Effector memory CD8-positive, alpha-beta T cell (primary cell): ENCODE data around the gene PALM2AKAP2.

ENCODE experiments used
- ATAC-seq: fragments of 150-1000 bp; cut with Tn5 transposase; replicated peaks from 2 replicates; pipeline ENCODE4 v1.10.0; 2021; ENCODE audit warnings: mild to moderate bottlenecking, moderate library complexity
- DNase-seq, 3 experiments: peaks; one replicate each; pipeline ENCODE4 v3.0.0; 2021
- H3K27ac Mint-ChIP-seq, 2 donors: one replicate each; pipeline ENCODE4 v1.8.0; 2022; ENCODE audit warnings: mild to moderate bottlenecking in 2 of 2, mixed read lengths in 2 of 2, moderate library complexity in 2 of 2
- H3K27me3 Mint-ChIP-seq, 2 donors: one replicate each; pipeline ENCODE4 v1.8.0; 2022; ENCODE audit warnings: mixed read lengths in 2 of 2
- H3K36me3 Mint-ChIP-seq: one replicate; pipeline ENCODE4 v1.8.0; 2022; ENCODE audit warnings: mild to moderate bottlenecking, moderate library complexity, mixed read lengths; ENCODE audit not compliant: insufficient read depth
- H3K4me1 Mint-ChIP-seq, 2 donors: one replicate each; pipeline ENCODE4 v1.8.0; 2022; ENCODE audit warnings: low read depth in 2 of 2, mixed read lengths in 2 of 2
- H3K4me3 Mint-ChIP-seq, 2 donors: one replicate each; pipeline ENCODE4 v1.8.0; 2022; ENCODE audit warnings: mild to moderate bottlenecking in 2 of 2, mixed read lengths in 2 of 2, moderate library complexity in 2 of 2
- H3K9me3 Mint-ChIP-seq, 2 donors: one replicate each; pipeline ENCODE4 v1.8.0; 2022; ENCODE audit warnings: mixed read lengths in 2 of 2

The PALM2AKAP2 gene

GRCh38 chr9:109781541-109782197 is 1.7 kb downstream of the PALM2AKAP2 start:
- DNase-seq (no peak), ATAC-seq (no peak)
- peaks cover 1 to 5% of the 10 kb centered on the region in 2 donors for H3K9me3 Mint-ChIP-seq
- H3K36me3 Mint-ChIP-seq = no peaks in the 10 kb centered on the region
- no peak overlapping the region for H3K27ac Mint-ChIP-seq
- no peaks in the 10 kb centered on the region for H3K4me1 Mint-ChIP-seq
- peaks cover 19 to 21% of the 10 kb centered on the region in 2 donors for H3K27me3 Mint-ChIP-seq
- no peak overlapping the region for H3K4me3 Mint-ChIP-seq

GRCh38 chr9:109787735-109788134 is 7.7 kb downstream of the PALM2AKAP2 start:
- H3K36me3 Mint-ChIP-seq = no peaks in the 10 kb centered on the region
- H3K4me3 Mint-ChIP-seq = no peak overlapping the region
- H3K27ac Mint-ChIP-seq = no peak overlapping the region
- ATAC-seq (no peak), DNase-seq (no peak)
- no peaks in the 10 kb centered on the region for H3K4me1 Mint-ChIP-seq
- peaks cover 0 to 5% of the 10 kb centered on the region in 2 donors for H3K9me3 Mint-ChIP-seq
- H3K27me3 Mint-ChIP-seq = peaks cover 0 to 10% of the 10 kb centered on the region in 2 donors

GRCh38 chr9:109789556-109789955 is 9.6 kb downstream of the PALM2AKAP2 start:
- no peak for ATAC-seq
- DNase-seq = no peak

GRCh38 chr9:109789971-109790370 is 10.0 kb downstream of the PALM2AKAP2 start:
- Mint-ChIP-seq H3K27me3 (peaks cover 0 to 8% of the 10 kb centered on the region in 2 donors), H3K4me3 (no peak overlapping the region), H3K36me3 (no peaks in the 10 kb centered on the region), H3K27ac (no peak overlapping the region), H3K9me3 (peaks cover 0 to under 1% of the 10 kb centered on the region in 2 donors), H3K4me1 (no peaks in the 10 kb centered on the region)
- DNase-seq (no peak), ATAC-seq (no peak)

More at GRCh38 chr9:109789556-109789955, 9.6 kb downstream of the PALM2AKAP2 start:
- Mint-ChIP-seq H3K4me3 (no peak overlapping the region), H3K36me3 (no peaks in the 10 kb centered on the region), H3K27ac (no peak overlapping the region), H3K4me1 (no peaks in the 10 kb centered on the region), H3K9me3 (peaks cover 0 to 4% of the 10 kb centered on the region in 2 donors), H3K27me3 (peaks cover 0 to 8% of the 10 kb centered on the region in 2 donors)

GRCh38 chr9:109791003-109791677 is 11.1 kb downstream of the PALM2AKAP2 start:
- H3K4me1 Mint-ChIP-seq = no peaks in the 10 kb centered on the region

GRCh38 chr9:109791747-109792146 is 11.7 kb downstream of the PALM2AKAP2 start:
- no peak for DNase-seq
- Mint-ChIP-seq H3K9me3 (no peaks in the 10 kb centered on the region), H3K4me3 (no peak overlapping the region), H3K4me1 (no peaks in the 10 kb centered on the region), H3K27ac (no peak overlapping the region), H3K27me3 (peaks cover 0 to 8% of the 10 kb centered on the region in 2 donors), H3K36me3 (no peaks in the 10 kb centered on the region)
- no peak for ATAC-seq

More at GRCh38 chr9:109791003-109791677, 11.1 kb downstream of the PALM2AKAP2 start:
- Mint-ChIP-seq H3K27ac (no peak overlapping the region), H3K4me3 (no peak overlapping the region), H3K36me3 (no peaks in the 10 kb centered on the region), H3K9me3 (no peaks in the 10 kb centered on the region), H3K27me3 (peaks cover 0 to 8% of the 10 kb centered on the region in 2 donors)
- no peak for ATAC-seq
- DNase-seq = no peak

GRCh38 chr9:109792951-109793546 is 13.1 kb downstream of the PALM2AKAP2 start:
- no peak overlapping the region for H3K27ac Mint-ChIP-seq
- DNase-seq = no peak
- no peak overlapping the region for H3K4me3 Mint-ChIP-seq
- H3K9me3 Mint-ChIP-seq = no peaks in the 10 kb centered on the region
- no peaks in the 10 kb centered on the region for H3K36me3 Mint-ChIP-seq
- ATAC-seq = no peak
- peaks cover 0 to 8% of the 10 kb centered on the region in 2 donors for H3K27me3 Mint-ChIP-seq
- H3K4me1 Mint-ChIP-seq = no peaks in the 10 kb centered on the region

GRCh38 chr9:109793921-109794320 is 13.9 kb downstream of the PALM2AKAP2 start:
- H3K4me3 Mint-ChIP-seq = no peak overlapping the region
- no peak for DNase-seq
- no peaks in the 10 kb centered on the region for H3K4me1 Mint-ChIP-seq
- H3K36me3 Mint-ChIP-seq = no peaks in the 10 kb centered on the region
- H3K27ac Mint-ChIP-seq = no peak overlapping the region
- H3K27me3 Mint-ChIP-seq = peaks cover 0 to 8% of the 10 kb centered on the region in 2 donors
- no peak for ATAC-seq
- no peaks in the 10 kb centered on the region for H3K9me3 Mint-ChIP-seq

- ATAC-seq (no peak), DNase-seq (no peak)
- H3K36me3 Mint-ChIP-seq = no peaks in the 10 kb centered on the region
- H3K4me1 Mint-ChIP-seq = no peaks in the 10 kb centered on the region
- H3K27me3 Mint-ChIP-seq = peaks cover 0 to 3% of the 10 kb centered on the region in 2 donors
- H3K27ac Mint-ChIP-seq = no peak overlapping the region
- no peak overlapping the region for H3K4me3 Mint-ChIP-seq
- no peaks in the 10 kb centered on the region for H3K9me3 Mint-ChIP-seq
Observed at GRCh38 chr9:109794361-109795012, 14.5 kb downstream of the PALM2AKAP2 start.

- Mint-ChIP-seq H3K9me3 (peaks cover 0 to under 1% of the 10 kb centered on the region in 2 donors), H3K27me3 (peaks cover under 1 to 3% of the 10 kb centered on the region in 2 donors), H3K36me3 (no peaks in the 10 kb centered on the region), H3K4me1 (no peaks in the 10 kb centered on the region), H3K27ac (no peak overlapping the region), H3K4me3 (no peak overlapping the region)
- DNase-seq (no peak), ATAC-seq (no peak)
Observed at GRCh38 chr9:109795613-109796012, 15.6 kb downstream of the PALM2AKAP2 start.

GRCh38 chr9:109796078-109796477 is 16.1 kb downstream of the PALM2AKAP2 start:
- Mint-ChIP-seq H3K36me3 (no peaks in the 10 kb centered on the region), H3K4me3 (no peak overlapping the region), H3K27me3 (peaks cover 5 to 7% of the 10 kb centered on the region in 2 donors), H3K9me3 (peaks cover 0 to 2% of the 10 kb centered on the region in 2 donors), H3K4me1 (no peaks in the 10 kb centered on the region), H3K27ac (no peak overlapping the region)
- ATAC-seq (no peak), DNase-seq (no peak)

- ATAC-seq = no peak
Observed at GRCh38 chr9:109797006-109797405, 17.0 kb downstream of the PALM2AKAP2 start.

GRCh38 chr9:109797509-109797908 is 17.5 kb downstream of the PALM2AKAP2 start:
- ATAC-seq (no peak), DNase-seq (no peak)
- no peak overlapping the region for H3K4me3 Mint-ChIP-seq
- H3K36me3 Mint-ChIP-seq = no peaks in the 10 kb centered on the region
- H3K9me3 Mint-ChIP-seq = peaks cover 0 to 2% of the 10 kb centered on the region in 2 donors
- peaks cover 6 to 9% of the 10 kb centered on the region in 2 donors for H3K27me3 Mint-ChIP-seq
- no peak overlapping the region for H3K27ac Mint-ChIP-seq
- no peaks in the 10 kb centered on the region for H3K4me1 Mint-ChIP-seq

More at GRCh38 chr9:109797006-109797405, 17.0 kb downstream of the PALM2AKAP2 start:
- Mint-ChIP-seq H3K4me3 (no peak overlapping the region), H3K36me3 (no peaks in the 10 kb centered on the region), H3K27ac (no peak overlapping the region), H3K27me3 (peaks cover 6 to 9% of the 10 kb centered on the region in 2 donors), H3K9me3 (peaks cover 0 to 2% of the 10 kb centered on the region in 2 donors), H3K4me1 (no peaks in the 10 kb centered on the region)
- no peak for DNase-seq
